ENCODE data around the gene ARRDC2.
A peak's percentile ranks its signal among the peaks of the same experiment; 100 is the strongest.

The ARRDC2 gene
- long read RNA-seq, transcript ARRDC2-202 (8 exons, 2,528 nt): major isoform, 9 of 28 reads
- long read RNA-seq, partial matches to known transcripts: 13 of 28 reads
- long read RNA-seq, other reads (novel, unspliced or antisense): 2 of 28 reads

DNA sequence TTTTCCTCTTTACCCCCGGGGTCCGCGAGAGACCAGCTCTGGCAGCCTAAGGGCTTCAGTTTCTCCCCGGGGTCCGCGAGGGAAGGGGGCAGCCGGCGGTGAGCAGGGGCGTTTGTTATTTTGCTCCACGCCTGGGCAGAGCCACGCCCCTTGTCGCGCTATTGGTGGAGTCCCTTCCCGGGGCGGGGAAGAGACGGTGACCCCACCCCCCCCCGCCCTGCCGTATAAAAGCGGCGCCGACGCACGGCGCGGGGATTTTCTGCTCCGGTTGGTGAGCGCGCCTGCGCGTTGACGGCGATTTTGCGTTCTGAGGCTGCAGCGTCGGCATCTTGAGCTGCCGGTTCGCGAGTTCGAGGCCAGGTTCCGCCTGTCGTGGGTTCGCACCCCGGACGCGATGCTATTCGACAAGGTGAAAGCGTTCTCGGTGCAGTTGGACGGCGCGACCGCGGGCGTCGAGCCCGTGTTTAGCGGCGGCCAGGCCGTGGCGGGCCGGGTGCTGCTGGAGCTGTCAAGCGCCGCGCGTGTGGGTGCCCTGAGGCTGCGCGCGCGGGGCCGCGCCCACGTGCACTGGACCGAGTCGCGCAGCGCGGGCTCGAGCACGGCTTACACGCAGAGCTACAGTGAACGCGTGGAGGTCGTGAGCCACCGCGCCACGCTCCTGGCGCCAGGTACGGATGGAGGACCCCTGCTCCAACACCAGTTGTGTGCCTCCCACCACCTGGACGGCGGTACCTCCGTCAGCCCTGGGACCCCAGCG is at the start of gene ARRDC2:
ARRDC2 (plus strand) TSS at position 254 of the 757 bp plus-strand sequence; CDS start at position 395, 141 bp downstream.
- Histone ChIP-seq H3K27ac (replicated peaks) (peak within 1 kb of the TSS; percentile 37; the same call in 1 of the 2 replicates), H3K4me3 (replicated peaks; ENCODE audit: insufficient read depth, low read length) (no peak within 1 kb of the TSS), H3K27me3 (ENCODE audit: insufficient read depth, poor library complexity, severe bottlenecking) (no peaks in the 10 kb centered on the region)
- TF ChIP-seq POLR2AphosphoS5 (IDR thresholded peaks at IDR 0.05; ENCODE audit: low read depth) (no peak), GABPA (IDR thresholded peaks at IDR 0.05; ENCODE audit: low read depth) (no peak), CTCF (IDR thresholded peaks at IDR 0.05; ENCODE audit: insufficient read depth, low read length) (no peak)
- TF ChIP-seq, protein P1, sequence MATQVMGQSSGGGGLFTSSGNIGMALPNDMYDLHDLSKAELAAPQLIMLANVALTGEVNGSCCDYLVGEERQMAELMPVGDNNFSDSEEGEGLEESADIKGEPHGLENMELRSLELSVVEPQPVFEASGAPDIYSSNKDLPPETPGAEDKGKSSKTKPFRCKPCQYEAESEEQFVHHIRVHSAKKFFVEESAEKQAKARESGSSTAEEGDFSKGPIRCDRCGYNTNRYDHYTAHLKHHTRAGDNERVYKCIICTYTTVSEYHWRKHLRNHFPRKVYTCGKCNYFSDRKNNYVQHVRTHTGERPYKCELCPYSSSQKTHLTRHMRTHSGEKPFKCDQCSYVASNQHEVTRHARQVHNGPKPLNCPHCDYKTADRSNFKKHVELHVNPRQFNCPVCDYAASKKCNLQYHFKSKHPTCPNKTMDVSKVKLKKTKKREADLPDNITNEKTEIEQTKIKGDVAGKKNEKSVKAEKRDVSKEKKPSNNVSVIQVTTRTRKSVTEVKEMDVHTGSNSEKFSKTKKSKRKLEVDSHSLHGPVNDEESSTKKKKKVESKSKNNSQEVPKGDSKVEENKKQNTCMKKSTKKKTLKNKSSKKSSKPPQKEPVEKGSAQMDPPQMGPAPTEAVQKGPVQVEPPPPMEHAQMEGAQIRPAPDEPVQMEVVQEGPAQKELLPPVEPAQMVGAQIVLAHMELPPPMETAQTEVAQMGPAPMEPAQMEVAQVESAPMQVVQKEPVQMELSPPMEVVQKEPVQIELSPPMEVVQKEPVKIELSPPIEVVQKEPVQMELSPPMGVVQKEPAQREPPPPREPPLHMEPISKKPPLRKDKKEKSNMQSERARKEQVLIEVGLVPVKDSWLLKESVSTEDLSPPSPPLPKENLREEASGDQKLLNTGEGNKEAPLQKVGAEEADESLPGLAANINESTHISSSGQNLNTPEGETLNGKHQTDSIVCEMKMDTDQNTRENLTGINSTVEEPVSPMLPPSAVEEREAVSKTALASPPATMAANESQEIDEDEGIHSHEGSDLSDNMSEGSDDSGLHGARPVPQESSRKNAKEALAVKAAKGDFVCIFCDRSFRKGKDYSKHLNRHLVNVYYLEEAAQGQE (IDR thresholded peaks at IDR 0.05; ENCODE audit: insufficient replicate concordance, low read depth): no peak
- DNase-seq (ENCODE audit: low read depth in 1 of 2, low spot score in 1 of 2): peak in 1 of 2 experiments; percentile 55

- DNase-seq (ENCODE audit: low read depth in 1 of 2, low spot score in 1 of 2): no peak
- Histone ChIP-seq H3K4me3 (replicated peaks; ENCODE audit: insufficient read depth, low read length) (no peak overlapping the region), H3K27me3 (ENCODE audit: insufficient read depth, poor library complexity, severe bottlenecking) (peaks cover 29% of the 10 kb centered on the region), H3K27ac (replicated peaks) (no peak overlapping the region)
- TF ChIP-seq CTCF (IDR thresholded peaks at IDR 0.05; ENCODE audit: insufficient read depth, low read length): no peak
- no peak for TF ChIP-seq GABPA (IDR thresholded peaks at IDR 0.05; ENCODE audit: low read depth)
- no peak for TF ChIP-seq SPI1 (IDR thresholded peaks at IDR 0.05; ENCODE audit: borderline replicate concordance, low read depth)
- TF ChIP-seq POLR2AphosphoS5 (IDR thresholded peaks at IDR 0.05; ENCODE audit: low read depth): no peak
- TF ChIP-seq, protein P1 (IDR thresholded peaks at IDR 0.05; ENCODE audit: insufficient replicate concordance, low read depth): no peak
Measured at GRCh38 chr19:17963936-17964691, 43.9 kb upstream of the ARRDC2 start.

DNA sequence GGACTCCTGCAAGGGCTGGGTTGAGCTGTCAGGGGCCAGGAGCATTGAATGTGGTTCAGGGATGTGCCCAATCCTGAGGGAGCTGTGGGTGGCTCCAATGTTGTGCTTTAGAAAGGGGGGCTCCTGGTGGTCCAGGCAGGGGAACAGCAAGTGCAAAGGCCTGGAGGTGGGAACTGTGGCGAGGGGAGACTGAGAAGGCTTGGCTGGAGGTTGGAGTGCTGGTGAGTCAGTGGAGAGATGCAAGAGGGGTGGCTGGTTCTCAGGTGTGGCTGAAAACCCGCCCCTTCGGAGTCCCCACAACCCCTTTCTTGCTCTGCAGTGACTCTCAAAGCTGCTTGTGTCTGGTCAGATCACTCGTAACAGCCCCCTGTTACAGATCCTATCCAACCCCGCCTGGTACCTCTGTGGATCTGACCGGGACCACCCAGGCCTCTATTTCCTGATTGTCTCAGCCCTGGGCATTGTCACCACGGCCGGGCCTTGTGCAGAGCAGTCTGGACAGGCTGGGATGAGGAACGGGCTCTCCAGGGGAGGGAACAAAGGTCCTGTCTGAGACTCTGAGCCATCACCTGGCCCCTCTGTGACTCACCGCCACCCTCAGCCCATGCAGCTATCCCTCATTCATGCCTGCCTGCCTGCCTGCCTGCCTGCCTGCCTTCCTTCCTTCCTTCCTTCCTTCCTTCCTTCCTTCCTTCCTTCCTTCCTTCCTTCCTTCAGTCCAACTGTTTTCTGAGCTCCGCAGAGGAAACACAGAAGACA is 42.4 kb upstream of the ARRDC2 start:
- H3K27ac ChIP-seq (replicated peaks): no peak overlapping the region
- DNase-seq (ENCODE audit: low read depth in 1 of 2, low spot score in 1 of 2): no peak
- TF ChIP-seq SPI1 (IDR thresholded peaks at IDR 0.05; ENCODE audit: borderline replicate concordance, low read depth): no peak
- TF ChIP-seq CTCF (IDR thresholded peaks at IDR 0.05; ENCODE audit: insufficient read depth, low read length): no peak
- TF ChIP-seq, protein P1 (IDR thresholded peaks at IDR 0.05; ENCODE audit: insufficient replicate concordance, low read depth): no peak
- TF ChIP-seq GABPA (IDR thresholded peaks at IDR 0.05; ENCODE audit: low read depth): no peak
- TF ChIP-seq POLR2AphosphoS5 (IDR thresholded peaks at IDR 0.05; ENCODE audit: low read depth): no peak
- H3K27me3 ChIP-seq (ENCODE audit: insufficient read depth, poor library complexity, severe bottlenecking): peaks cover 29% of the 10 kb centered on the region
- no peak overlapping the region for H3K4me3 ChIP-seq (replicated peaks; ENCODE audit: insufficient read depth, low read length)

Measured in HL-60 (cell line).